ENCODE measurements around the gene SGMS1.

DNA sequence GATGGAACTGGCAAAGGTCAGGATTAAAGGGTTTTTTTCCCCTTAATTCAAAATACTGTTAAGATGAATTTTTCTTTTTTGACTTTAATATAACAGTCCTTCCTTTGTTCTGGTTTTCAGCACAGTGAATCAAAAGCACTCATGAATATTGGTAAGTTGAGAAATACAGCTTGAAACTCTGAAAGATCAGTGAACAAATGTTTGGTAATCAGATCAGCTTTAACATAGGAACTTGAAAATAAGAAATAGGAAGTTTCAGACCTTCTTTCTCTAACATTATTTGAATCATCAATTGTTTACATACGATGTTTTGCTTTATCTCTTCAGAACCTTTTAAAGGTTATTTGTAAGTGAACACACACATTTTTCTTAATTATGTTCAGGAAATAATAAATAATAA is 90.5 kb downstream of the SGMS1 start:
- TF ChIP-seq CTCF (conservative IDR thresholded peaks at IDR 0.05 in 1 of 2, IDR thresholded peaks at IDR 0.05 in 1 of 2; ENCODE audit: low read depth in 1 of 2, low read length in 2 of 2) (no peak), EZH2 (IDR thresholded peaks at IDR 0.05; ENCODE audit: low read length, missing control alignments) (no peak)
